IPS-15b (cell line): ENCODE data around the gene TEDC1.
A peak's percentile ranks its signal among the peaks of the same experiment; 100 is the strongest.

Experiments
- H3K27me3 ChIP-seq: one replicate; pipeline ENCODE4 v1.6.1; 2013; ENCODE audit warnings: low read length; ENCODE audit not compliant: control insufficient read depth, insufficient read depth
- H3K36me3 ChIP-seq: one replicate; pipeline ENCODE4 v1.6.1; 2013; ENCODE audit warnings: low read length; ENCODE audit not compliant: control insufficient read depth, insufficient read depth
- H3K4me1 ChIP-seq: one replicate; pipeline ENCODE4 v1.6.1; 2013; ENCODE audit warnings: mild to moderate bottlenecking, low read length; ENCODE audit not compliant: control insufficient read depth, insufficient read depth
- H3K4me3 ChIP-seq: one replicate; pipeline ENCODE4 v1.5.1; 2013; ENCODE audit warnings: low read depth, low read length
- H3K9ac ChIP-seq: one replicate; pipeline ENCODE4 v1.6.1; 2013; ENCODE audit warnings: low read depth, mild to moderate bottlenecking, low read length
- H3K9me3 ChIP-seq: one replicate; pipeline ENCODE4 v1.6.1; 2013; ENCODE audit warnings: mild to moderate bottlenecking, low read length; ENCODE audit not compliant: control insufficient read depth, insufficient read depth

TEDC1 gene

DNA sequence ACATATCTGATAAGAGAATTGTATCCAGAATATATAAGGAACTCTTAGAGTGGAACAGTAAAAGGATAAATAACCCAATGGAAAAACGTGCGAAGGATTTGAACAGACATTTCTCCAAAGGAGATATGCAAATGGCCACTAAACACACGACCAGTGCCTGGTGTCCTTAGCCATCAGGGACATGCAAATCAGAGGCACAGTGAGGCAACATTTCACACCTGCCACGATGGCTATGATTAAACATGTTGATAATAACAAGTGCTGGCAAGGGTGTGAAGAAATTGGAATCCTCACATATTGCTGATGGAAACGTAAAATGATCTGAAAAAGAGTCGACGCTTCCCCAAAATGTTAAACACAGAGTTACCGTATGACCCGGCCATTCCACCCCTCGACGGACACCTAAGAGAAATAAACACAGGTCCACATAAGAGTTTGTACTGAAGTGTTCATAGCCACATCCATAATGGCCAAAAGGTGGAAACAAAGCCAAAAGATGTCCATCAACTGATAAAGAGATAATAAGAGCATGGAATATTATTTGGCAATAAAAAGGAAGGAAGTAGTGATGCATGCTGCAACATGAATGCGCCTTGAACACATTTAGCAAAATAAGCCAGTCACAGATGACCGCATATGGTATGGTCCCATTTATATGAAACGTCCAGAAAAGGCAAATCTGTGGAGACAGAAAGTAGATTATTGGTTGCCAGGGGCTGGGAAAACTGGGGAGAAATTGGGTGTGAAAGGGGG lies 29.1 kb downstream of the TEDC1 start:
- Histone ChIP-seq H3K27me3 (peaks cover 8% of the 10 kb centered on the region), H3K4me1 (no peaks in the 10 kb centered on the region), H3K4me3 (no peak overlapping the region), H3K9ac (no peak overlapping the region), H3K36me3 (no peaks in the 10 kb centered on the region), H3K9me3 (no peaks in the 10 kb centered on the region)

DNA sequence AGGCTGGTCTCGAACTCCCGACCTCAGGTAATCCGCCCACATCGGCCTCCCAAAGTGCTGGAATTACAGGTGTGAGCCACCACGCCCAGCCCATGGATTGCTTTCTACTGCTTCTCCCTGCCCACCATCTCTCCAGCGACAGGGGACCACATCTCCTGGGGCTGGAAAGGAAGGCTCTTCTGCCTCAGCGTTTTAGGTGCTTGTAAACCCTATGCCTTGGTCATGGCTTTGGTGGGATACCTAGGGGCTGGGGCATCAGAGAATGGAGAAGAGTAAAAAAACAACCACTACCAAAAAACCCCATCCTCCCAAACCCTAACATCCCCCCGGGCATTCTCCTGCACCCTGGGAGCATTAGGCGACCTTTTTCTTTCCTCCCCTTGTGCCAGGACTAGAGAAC lies 34.3 kb downstream of the TEDC1 start:
- H3K4me1 ChIP-seq: no peaks in the 10 kb centered on the region
- H3K9ac ChIP-seq: no peak overlapping the region
- peaks cover 3% of the 10 kb centered on the region for H3K9me3 ChIP-seq
- H3K27me3 ChIP-seq: peaks cover 24% of the 10 kb centered on the region
- no peaks in the 10 kb centered on the region for H3K36me3 ChIP-seq
- H3K4me3 ChIP-seq: no peak overlapping the region

DNA sequence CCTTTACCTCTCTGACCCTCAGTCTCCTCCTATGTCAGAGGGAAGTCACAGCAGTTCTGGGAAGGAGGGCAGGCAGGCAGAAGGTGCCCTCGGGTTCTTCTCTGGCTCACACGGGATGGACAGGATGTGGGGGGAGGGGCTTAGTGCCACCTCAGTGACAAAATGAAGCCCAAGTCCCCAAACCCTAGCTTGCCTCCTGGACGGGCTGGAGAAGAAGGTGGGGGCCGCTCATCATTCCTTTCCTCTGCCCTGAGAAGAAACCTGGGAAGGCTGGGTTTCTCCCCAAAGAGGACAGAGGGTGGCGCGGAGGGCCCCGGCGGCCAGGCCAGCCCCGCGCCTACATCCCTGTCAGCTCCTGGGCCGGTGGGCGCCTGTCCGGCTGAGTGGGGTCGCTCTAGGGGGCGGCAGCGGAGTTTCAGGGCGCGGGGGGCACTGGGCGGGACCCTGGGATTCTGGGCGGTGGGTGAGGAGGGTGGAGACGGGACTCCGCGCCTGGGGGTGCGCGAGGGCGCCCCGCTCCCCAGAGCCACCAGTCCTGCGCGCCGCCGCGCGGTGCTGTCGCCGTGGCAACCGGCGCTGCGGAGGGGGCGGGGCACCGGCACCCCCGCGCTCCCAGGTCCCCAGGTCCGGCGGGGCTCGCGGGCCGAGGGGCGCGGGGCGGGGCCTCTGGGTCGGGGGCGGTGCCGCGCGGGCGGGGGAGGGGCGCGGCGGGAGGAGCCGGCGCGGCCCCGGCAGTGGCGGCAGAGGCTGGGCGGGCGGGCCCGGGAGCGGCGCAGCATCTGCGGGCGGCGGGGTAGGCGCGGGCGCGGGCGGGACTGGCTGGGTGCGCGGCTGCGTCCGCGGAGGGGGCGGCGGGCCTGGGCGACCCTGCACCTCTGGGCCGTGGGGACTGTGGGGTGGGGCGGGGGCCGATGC lies 35.1 kb downstream of the TEDC1 start, which contains the start of gene TMEM121:
Gene TMEM121, plus strand, starts transcription at position 723 of the 915 bp plus-strand sequence. CDS start 2,252 bp downstream, outside the sequence.
- Histone ChIP-seq H3K27me3 (peaks cover 24% of the 10 kb centered on the region), H3K4me1 (no peaks in the 10 kb centered on the region), H3K36me3 (no peaks in the 10 kb centered on the region), H3K9ac (no peak within 1 kb of the TSS), H3K4me3 (peak within 1 kb of the TSS; percentile 13), H3K9me3 (peaks cover 3% of the 10 kb centered on the region)

GRCh38 chr14:105526776-105527380 lies 35.8 kb downstream of the TEDC1 start:
- Histone ChIP-seq H3K27me3 (peaks cover 24% of the 10 kb centered on the region), H3K36me3 (no peaks in the 10 kb centered on the region), H3K4me3 (no peak overlapping the region), H3K4me1 (no peaks in the 10 kb centered on the region), H3K9me3 (peaks cover 3% of the 10 kb centered on the region), H3K9ac (no peak overlapping the region)

GRCh38 chr14:105527381-105527825 lies 36.4 kb downstream of the TEDC1 start:
- peaks cover 3% of the 10 kb centered on the region for H3K9me3 ChIP-seq
- H3K4me3 ChIP-seq: no peak overlapping the region
- H3K9ac ChIP-seq: no peak overlapping the region

GRCh38 chr14:105527826-105528585 lies 37.0 kb downstream of the TEDC1 start:
- Histone ChIP-seq H3K9ac (no peak overlapping the region), H3K4me1 (no peaks in the 10 kb centered on the region), H3K4me3 (peak overlapping the region; percentile 26), H3K36me3 (no peaks in the 10 kb centered on the region), H3K27me3 (peaks cover 24% of the 10 kb centered on the region), H3K9me3 (peaks cover 3% of the 10 kb centered on the region)

More at GRCh38 chr14:105527381-105527825, 36.4 kb downstream of the TEDC1 start:
- Histone ChIP-seq H3K27me3 (peaks cover 24% of the 10 kb centered on the region), H3K4me1 (no peaks in the 10 kb centered on the region), H3K36me3 (no peaks in the 10 kb centered on the region)

- H3K9ac ChIP-seq: no peak overlapping the region
- H3K27me3 ChIP-seq: peaks cover 24% of the 10 kb centered on the region
- H3K4me1 ChIP-seq: no peaks in the 10 kb centered on the region
- no peak overlapping the region for H3K4me3 ChIP-seq
- H3K36me3 ChIP-seq: no peaks in the 10 kb centered on the region
- H3K9me3 ChIP-seq: peaks cover 3% of the 10 kb centered on the region
Measured at GRCh38 chr14:105528586-105529318, 37.7 kb downstream of the TEDC1 start.

- no peaks in the 10 kb centered on the region for H3K36me3 ChIP-seq
- no peaks in the 10 kb centered on the region for H3K4me1 ChIP-seq
- no peak overlapping the region for H3K4me3 ChIP-seq
- H3K27me3 ChIP-seq: peaks cover 24% of the 10 kb centered on the region
- peaks cover 3% of the 10 kb centered on the region for H3K9me3 ChIP-seq
- H3K9ac ChIP-seq: no peak overlapping the region
Measured at GRCh38 chr14:105529319-105529568, 38.2 kb downstream of the TEDC1 start.

DNA sequence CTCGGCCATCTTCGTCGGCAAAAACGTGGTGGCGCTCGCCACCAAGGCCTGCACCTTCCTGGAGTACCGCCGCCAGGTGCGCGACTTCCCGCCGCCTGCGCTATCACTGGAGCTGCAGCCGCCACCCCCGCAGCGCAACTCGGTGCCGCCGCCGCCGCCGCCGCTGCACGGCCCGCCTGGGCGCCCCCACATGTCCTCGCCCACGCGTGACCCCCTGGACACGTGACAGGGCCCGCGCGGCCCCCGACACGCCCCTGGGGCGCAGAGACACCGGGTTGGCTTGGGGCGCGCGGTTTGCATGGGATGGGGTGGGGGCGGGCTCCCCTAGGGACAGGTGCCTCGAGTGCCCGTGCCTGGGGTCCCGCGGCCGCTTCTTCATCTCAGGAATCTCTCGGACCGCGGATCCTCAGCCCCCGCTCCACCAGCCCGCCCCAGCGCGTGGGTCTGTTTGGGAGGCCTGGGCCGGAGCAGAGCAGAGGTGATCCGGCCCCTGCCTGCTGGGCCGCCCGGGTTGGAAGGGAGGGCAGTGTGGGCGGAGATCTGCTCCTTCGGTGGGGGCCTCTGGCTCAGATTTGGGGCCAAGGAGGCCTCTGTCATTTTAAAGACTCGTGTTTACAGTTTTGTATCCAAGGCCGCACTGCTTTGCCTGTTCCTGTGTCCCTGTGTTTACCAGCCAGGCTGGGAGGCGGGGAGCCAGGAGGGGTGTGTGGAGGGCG lies 38.7 kb downstream of the TEDC1 start:
- Histone ChIP-seq H3K27me3 (peaks cover 20% of the 10 kb centered on the region), H3K36me3 (no peaks in the 10 kb centered on the region), H3K4me1 (no peaks in the 10 kb centered on the region), H3K9me3 (peaks cover 3% of the 10 kb centered on the region), H3K4me3 (no peak overlapping the region), H3K9ac (no peak overlapping the region)

DNA sequence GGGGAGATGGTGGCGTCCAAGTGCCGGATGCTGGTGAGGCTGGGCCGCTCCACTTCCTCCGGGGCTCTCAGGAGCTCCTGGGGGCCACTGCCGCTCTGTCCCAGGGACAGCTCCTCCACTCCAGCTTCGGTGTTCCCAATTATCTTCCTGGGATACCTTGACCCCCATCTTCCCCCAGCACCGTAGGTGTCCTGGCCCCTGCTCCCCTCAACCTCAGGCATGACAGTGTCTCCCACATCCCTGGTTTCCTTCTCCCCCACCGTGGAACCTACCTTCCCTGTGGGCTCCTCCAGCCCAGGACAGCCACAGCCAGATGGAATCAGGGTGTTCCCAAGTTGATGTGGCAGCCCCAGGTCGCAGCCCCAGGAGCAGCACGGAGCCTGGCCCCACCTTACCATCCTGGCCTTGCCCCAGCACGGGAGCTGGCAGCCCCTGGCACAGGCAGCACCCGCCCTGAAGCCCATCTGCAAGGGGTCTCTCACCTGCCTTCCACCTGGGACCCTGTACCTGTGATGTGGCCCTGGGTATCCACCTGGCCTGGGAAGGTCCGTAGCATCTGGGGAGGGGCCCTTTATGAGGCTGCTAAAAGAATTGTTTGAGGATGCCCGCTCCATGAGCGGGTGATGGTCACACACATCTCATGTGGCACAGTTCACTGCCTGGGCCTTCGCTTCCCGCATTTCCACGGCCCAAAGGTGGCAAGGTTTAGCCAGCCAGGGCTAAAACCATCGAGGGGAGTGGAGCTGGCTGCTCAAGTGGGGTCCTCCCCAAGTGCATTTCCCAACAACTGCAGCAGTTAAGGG lies 39.4 kb downstream of the TEDC1 start:
- H3K4me1 ChIP-seq: no peaks in the 10 kb centered on the region
- peaks cover 3% of the 10 kb centered on the region for H3K9me3 ChIP-seq
- no peaks in the 10 kb centered on the region for H3K36me3 ChIP-seq
- no peak overlapping the region for H3K4me3 ChIP-seq
- H3K9ac ChIP-seq: no peak overlapping the region
- peaks cover 16% of the 10 kb centered on the region for H3K27me3 ChIP-seq
